HEK293 (cell line): ENCODE results near the gene PRRC2B.

Source experiments
- CTCF ChIA-PET: fragments of 350-600 bp; formaldehyde crosslinking; extraction: SDS; loops from one replicate; lab custom pipeline; 2021; ENCODE audit warnings: antibody characterized with exemption; lab: Yijun Ruan, JAX
- POLR2A ChIA-PET: fragments of 300-600 bp; formaldehyde crosslinking; extraction: SDS; loops from one replicate; lab custom pipeline; 2020; ENCODE audit warnings: antibody characterized with exemption, inconsistent platforms; lab: Yijun Ruan, JAX
- H3K27ac ChIP-seq: fragments of 200-500 bp; sonication (Bioruptor generic); 2 replicates; pipeline ENCODE4 v1.5.1; 2014; ENCODE audit warnings: low read depth, low read length, control low read depth, inconsistent platforms; ENCODE audit errors: extremely low read depth
- H3K36me3 ChIP-seq, 2 experiments: fragments of 200-500 bp in 1 of 2; sonication (Bioruptor generic) in 1 of 2; 1 replicate in 1 of 2; 2 replicates in 1 of 2; pipeline ENCODE4 v1.5.1; 2014 to 2017; ENCODE audit warnings: inconsistent platforms in 2 of 2, low read length in 2 of 2; ENCODE audit not compliant: control insufficient read depth in 2 of 2, insufficient read depth in 1 of 2
- H3K4me1 ChIP-seq: fragments of 200-500 bp; sonication (Bioruptor generic); 2 replicates; pipeline ENCODE4 v1.5.1; 2014; ENCODE audit warnings: mild to moderate bottlenecking, low read length, inconsistent platforms; ENCODE audit not compliant: control insufficient read depth, insufficient read depth
- H3K4me3 ChIP-seq: 2 replicates; pipeline ENCODE4 v1.5.1; 2011; ENCODE audit warnings: low read depth, mild to moderate bottlenecking, control low read depth, low read length, moderate library complexity
- H3K9me3 ChIP-seq: fragments of 200-500 bp; sonication (Bioruptor generic); 2 replicates; pipeline ENCODE4 v1.5.1; 2014; ENCODE audit warnings: low read depth, low read length, inconsistent platforms; ENCODE audit not compliant: control insufficient read depth, insufficient read depth
- GLIS1 ChIP-seq: fragments of 450-650 bp; formaldehyde crosslinking; IDR thresholded peaks from 2 replicates; pipeline ENCODE4 v1.5.1; 2016; ENCODE audit warnings: missing biosample characterization, missing genetic modification characterization
- GLIS2 ChIP-seq: fragments of 450-650 bp; formaldehyde crosslinking; IDR thresholded peaks from 2 replicates; pipeline ENCODE4 v1.5.1; 2016; ENCODE audit warnings: missing biosample characterization, missing genetic modification characterization
- MEIS1 ChIP-seq: sonication (generic); formaldehyde crosslinking; IDR thresholded peaks from 2 replicates; pipeline ENCODE4 v1.8.1; 2022; ENCODE audit warnings: missing genetic modification reagents, mild to moderate bottlenecking, borderline replicate concordance
- PRDM6 ChIP-seq: fragments of 450-650 bp; formaldehyde crosslinking; IDR thresholded peaks from 2 replicates; pipeline ENCODE4 v1.5.1; 2017; ENCODE audit warnings: missing biosample characterization, missing genetic modification characterization
- SCRT1 ChIP-seq: fragments of 450-650 bp; formaldehyde crosslinking; IDR thresholded peaks from 2 replicates; pipeline ENCODE4 v1.5.1; 2016; ENCODE audit warnings: missing biosample characterization, missing genetic modification characterization, borderline replicate concordance
- SP2 ChIP-seq: fragments of 450-650 bp; formaldehyde crosslinking; IDR thresholded peaks from 2 replicates; pipeline ENCODE4 v1.5.1; 2016; ENCODE audit warnings: missing biosample characterization, missing genetic modification characterization
- SP3 ChIP-seq: fragments of 450-650 bp; formaldehyde crosslinking; IDR thresholded peaks from 2 replicates; pipeline ENCODE4 v1.5.1; 2016; ENCODE audit warnings: missing biosample characterization, missing genetic modification characterization
- ZBTB20 ChIP-seq: fragments of 450-650 bp; formaldehyde crosslinking; IDR thresholded peaks from 2 replicates; pipeline ENCODE4 v1.5.1; 2016; ENCODE audit warnings: missing biosample characterization, missing genetic modification characterization
- ZBTB26 ChIP-seq: fragments of 450-650 bp; formaldehyde crosslinking; optimal IDR thresholded peaks from 2 replicates; pipeline ENCODE3; 2016; ENCODE audit warnings: missing biosample characterization, mild to moderate bottlenecking, missing genetic modification characterization
- ZFP41 ChIP-seq: fragments of 450-650 bp; formaldehyde crosslinking; IDR thresholded peaks from 2 replicates; pipeline ENCODE4 v1.5.1; 2016; ENCODE audit warnings: missing biosample characterization, missing genetic modification characterization, borderline replicate concordance
- ZFP69B ChIP-seq: fragments of 450-650 bp; formaldehyde crosslinking; IDR thresholded peaks from 2 replicates; pipeline ENCODE4 v1.5.1; 2016; ENCODE audit warnings: missing biosample characterization, missing genetic modification characterization
- ZNF132 ChIP-seq: fragments of 450-650 bp; formaldehyde crosslinking; IDR thresholded peaks from 2 replicates; pipeline ENCODE4 v1.5.1; 2017; ENCODE audit warnings: missing biosample characterization, missing genetic modification characterization, borderline replicate concordance
- ZNF174 ChIP-seq: fragments of 450-650 bp; formaldehyde crosslinking; IDR thresholded peaks from 2 replicates; pipeline ENCODE4 v1.5.0; 2017; ENCODE audit warnings: missing biosample characterization, mild to moderate bottlenecking, missing genetic modification characterization
- ZNF175 ChIP-seq: fragments of 450-650 bp; formaldehyde crosslinking; IDR thresholded peaks from 2 replicates; pipeline ENCODE4 v1.5.1; 2016; ENCODE audit warnings: missing biosample characterization, missing genetic modification characterization
- ZNF18 ChIP-seq: fragments of 450-650 bp; formaldehyde crosslinking; IDR thresholded peaks from 2 replicates; pipeline ENCODE4 v1.5.1; 2016; ENCODE audit warnings: missing biosample characterization, missing genetic modification characterization
- ZNF266 ChIP-seq: fragments of 450-650 bp; formaldehyde crosslinking; IDR thresholded peaks from 2 replicates; pipeline ENCODE4 v1.5.1; 2016; ENCODE audit warnings: missing biosample characterization, missing genetic modification characterization, low read depth
- ZNF341 ChIP-seq: fragments of 450-650 bp; formaldehyde crosslinking; IDR thresholded peaks from 2 replicates; pipeline ENCODE4; 2016; ENCODE audit warnings: low read depth, missing biosample characterization, missing genetic modification characterization
- ZNF394 ChIP-seq: fragments of 450-650 bp; formaldehyde crosslinking; IDR thresholded peaks from 2 replicates; pipeline ENCODE4 v1.5.1; 2016; ENCODE audit warnings: missing biosample characterization, missing genetic modification characterization, mild to moderate bottlenecking, moderate library complexity, borderline replicate concordance
- ZNF404 ChIP-seq: fragments of 450-650 bp; formaldehyde crosslinking; IDR thresholded peaks from 2 replicates; pipeline ENCODE4 v1.5.1; 2017; ENCODE audit warnings: missing biosample characterization, missing genetic modification characterization
- ZNF529 ChIP-seq: fragments of 450-650 bp; formaldehyde crosslinking; IDR thresholded peaks from 2 replicates; pipeline ENCODE4 v1.5.1; 2017; ENCODE audit warnings: missing genetic modification characterization, missing biosample characterization; ENCODE audit not compliant: insufficient replicate concordance
- ZNF629 ChIP-seq: fragments of 450-650 bp; formaldehyde crosslinking; IDR thresholded peaks from 2 replicates; pipeline ENCODE4 v1.5.1; 2017; ENCODE audit warnings: missing biosample characterization, missing genetic modification characterization
- ZNF701 ChIP-seq: fragments of 450-650 bp; formaldehyde crosslinking; IDR thresholded peaks from 2 replicates; pipeline ENCODE4 v1.5.1; 2016; ENCODE audit warnings: missing biosample characterization, missing genetic modification characterization
- ZNF76 ChIP-seq: fragments of 450-650 bp; formaldehyde crosslinking; IDR thresholded peaks from 2 replicates; pipeline ENCODE4; 2016; ENCODE audit warnings: low read depth, missing biosample characterization, missing genetic modification characterization, borderline replicate concordance
- ZNF768 ChIP-seq: fragments of 450-650 bp; formaldehyde crosslinking; IDR thresholded peaks from 2 replicates; pipeline ENCODE4 v1.5.1; 2018; ENCODE audit warnings: missing biosample characterization, mild to moderate bottlenecking, missing genetic modification characterization
- ZNF791 ChIP-seq: fragments of 450-650 bp; formaldehyde crosslinking; IDR thresholded peaks from 2 replicates; pipeline ENCODE4 v1.5.1; 2016; ENCODE audit warnings: missing biosample characterization, missing genetic modification characterization
- ZSCAN30 ChIP-seq: fragments of 450-650 bp; IDR thresholded peaks from 2 replicates; pipeline ENCODE4 v1.5.1; 2018; ENCODE audit warnings: missing biosample characterization, mild to moderate bottlenecking, missing genetic modification characterization, moderate library complexity
- ZXDB ChIP-seq: fragments of 450-650 bp; formaldehyde crosslinking; IDR thresholded peaks from 2 replicates; pipeline ENCODE4 v1.5.1; 2016; ENCODE audit warnings: missing biosample characterization, missing genetic modification characterization
- TF ChIP-seq, protein P1 (sequence below): fragments of 450-650 bp; formaldehyde crosslinking; IDR thresholded peaks from 2 replicates; pipeline ENCODE4 v1.5.1; 2016; ENCODE audit warnings: missing biosample characterization, missing genetic modification characterization
- TF ChIP-seq, protein P2 (sequence below): fragments of 450-650 bp; formaldehyde crosslinking; IDR thresholded peaks from 2 replicates; pipeline ENCODE4 v1.5.1; 2016; ENCODE audit warnings: missing biosample characterization, missing genetic modification characterization
- TF ChIP-seq, protein P3 (sequence below): fragments of 450-650 bp; formaldehyde crosslinking; IDR thresholded peaks from 2 replicates; pipeline ENCODE4 v1.5.1; 2016; ENCODE audit warnings: missing biosample characterization, missing genetic modification characterization

PRRC2B gene

GRCh38 chr9:131402738-131403492 is 9.0 kb downstream of the PRRC2B start (continued):
- TF ChIP-seq ZFP41 (tag by site-specific recombination) (no peak), ZXDB (peak; percentile 11; the same call in 1 of the 2 replicates), ZNF175 (no peak), ZNF404 (tag by site-specific recombination) (no peak), MEIS1 (no peak), ZNF174 (tag by site-specific recombination) (no peak), GLIS2 (no peak), ZNF18 (peak; percentile 3; the same call in 1 of the 2 replicates), ZNF629 (tag by site-specific recombination) (no peak), ZBTB20 (tag by site-specific recombination) (no peak), ZFP69B (tag by site-specific recombination) (peak; percentile 91), ZNF341 (tag by site-specific recombination) (0 out of 2 replicates have a peak, but pooled peaks have one; percentile 26), GLIS1 (tag by site-specific recombination) (peak; percentile 61; the same call in 1 of the 2 replicates), SP2 (tag by site-specific recombination) (no peak), ZSCAN30 (peak; percentile 14; the same call in 1 of the 2 replicates), SP3 (tag by site-specific recombination) (peak; percentile 27; the same call in 1 of the 2 replicates), ZNF529 (no peak), SCRT1 (0 out of 2 replicates have a peak, but pooled peaks have one; percentile 9)
- TF ChIP-seq, protein P1, sequence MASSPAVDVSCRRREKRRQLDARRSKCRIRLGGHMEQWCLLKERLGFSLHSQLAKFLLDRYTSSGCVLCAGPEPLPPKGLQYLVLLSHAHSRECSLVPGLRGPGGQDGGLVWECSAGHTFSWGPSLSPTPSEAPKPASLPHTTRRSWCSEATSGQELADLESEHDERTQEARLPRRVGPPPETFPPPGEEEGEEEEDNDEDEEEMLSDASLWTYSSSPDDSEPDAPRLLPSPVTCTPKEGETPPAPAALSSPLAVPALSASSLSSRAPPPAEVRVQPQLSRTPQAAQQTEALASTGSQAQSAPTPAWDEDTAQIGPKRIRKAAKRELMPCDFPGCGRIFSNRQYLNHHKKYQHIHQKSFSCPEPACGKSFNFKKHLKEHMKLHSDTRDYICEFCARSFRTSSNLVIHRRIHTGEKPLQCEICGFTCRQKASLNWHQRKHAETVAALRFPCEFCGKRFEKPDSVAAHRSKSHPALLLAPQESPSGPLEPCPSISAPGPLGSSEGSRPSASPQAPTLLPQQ (tag by site-specific recombination), result peak; percentile 44; the same call in 1 of the 2 replicates
- TF ChIP-seq, protein P2, sequence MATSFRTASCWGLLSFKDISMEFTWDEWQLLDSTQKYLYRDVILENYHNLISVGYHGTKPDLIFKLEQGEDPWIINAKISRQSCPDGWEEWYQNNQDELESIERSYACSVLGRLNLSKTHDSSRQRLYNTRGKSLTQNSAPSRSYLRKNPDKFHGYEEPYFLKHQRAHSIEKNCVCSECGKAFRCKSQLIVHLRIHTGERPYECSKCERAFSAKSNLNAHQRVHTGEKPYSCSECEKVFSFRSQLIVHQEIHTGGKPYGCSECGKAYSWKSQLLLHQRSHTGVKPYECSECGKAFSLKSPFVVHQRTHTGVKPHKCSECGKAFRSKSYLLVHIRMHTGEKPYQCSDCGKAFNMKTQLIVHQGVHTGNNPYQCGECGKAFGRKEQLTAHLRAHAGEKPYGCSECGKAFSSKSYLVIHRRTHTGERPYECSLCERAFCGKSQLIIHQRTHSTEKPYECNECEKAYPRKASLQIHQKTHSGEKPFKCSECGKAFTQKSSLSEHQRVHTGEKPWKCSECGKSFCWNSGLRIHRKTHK (tag by site-specific recombination), result no peak

DNA sequence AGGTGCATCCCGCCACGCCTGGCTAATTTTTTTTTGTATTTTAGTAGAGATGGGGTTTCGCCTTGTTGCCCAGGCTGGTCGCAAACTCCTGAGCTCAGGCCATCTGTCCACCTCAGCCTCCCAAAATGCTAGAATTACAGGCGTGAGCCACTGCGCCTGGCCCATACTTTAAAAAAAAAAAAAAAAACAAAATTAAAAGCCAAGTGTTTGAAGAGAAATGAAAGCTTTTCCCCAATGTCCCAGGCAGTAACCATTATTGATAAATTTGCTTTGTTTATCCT is 9.5 kb downstream of the PRRC2B start:
- ChIA-PET CTCF (interaction anchor here (0.6 to 1.2 kb wide), 4 partner anchors 13 to 305 kb away, joined by 3 to 4 read pairs (median 4); no protein-coding TSS in a partner anchor), POLR2A (interaction anchor here (0.6 to 1.1 kb wide), 2 partner anchors 30 to 36 kb away, joined by 3 to 4 read pairs; no protein-coding TSS in a partner anchor)
- peaks cover 49% of the 10 kb centered on the region for H3K4me1 ChIP-seq
- TF ChIP-seq ZNF76 (tag by site-specific recombination) (no peak), ZNF132 (tag by site-specific recombination) (no peak), ZNF791 (tag by site-specific recombination) (no peak), ZBTB26 (tag by site-specific recombination) (no peak), ZNF768 (tag by site-specific recombination) (no peak), PRDM6 (tag by site-specific recombination) (no peak), ZNF701 (tag by site-specific recombination) (no peak), ZNF266 (no peak), ZNF394 (tag by site-specific recombination) (no peak)
- TF ChIP-seq, protein P3, sequence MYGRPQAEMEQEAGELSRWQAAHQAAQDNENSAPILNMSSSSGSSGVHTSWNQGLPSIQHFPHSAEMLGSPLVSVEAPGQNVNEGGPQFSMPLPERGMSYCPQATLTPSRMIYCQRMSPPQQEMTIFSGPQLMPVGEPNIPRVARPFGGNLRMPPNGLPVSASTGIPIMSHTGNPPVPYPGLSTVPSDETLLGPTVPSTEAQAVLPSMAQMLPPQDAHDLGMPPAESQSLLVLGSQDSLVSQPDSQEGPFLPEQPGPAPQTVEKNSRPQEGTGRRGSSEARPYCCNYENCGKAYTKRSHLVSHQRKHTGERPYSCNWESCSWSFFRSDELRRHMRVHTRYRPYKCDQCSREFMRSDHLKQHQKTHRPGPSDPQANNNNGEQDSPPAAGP (tag by site-specific recombination), result no peak

More for the DNA sequence above, 9.5 kb downstream of the PRRC2B start:
- no peaks in the 10 kb centered on the region for H3K9me3 ChIP-seq
- H3K36me3 ChIP-seq, result peaks cover 0 to 2% of the 10 kb centered on the region in 2 experiments; a peak in 2 of 3 replicates
- no peak overlapping the region for H3K27ac ChIP-seq
- no peak overlapping the region for H3K4me3 ChIP-seq
